ENCODE results near the gene CYP26B1. TPM values are rescaled to one million over a fixed set of nuclear protein-coding genes. Genes with fewer than 3 reads are reported as not detected.

The CYP26B1 gene
- total RNA-seq, 1 experiment from 2014 or later, result 0.20 TPM

DNA sequence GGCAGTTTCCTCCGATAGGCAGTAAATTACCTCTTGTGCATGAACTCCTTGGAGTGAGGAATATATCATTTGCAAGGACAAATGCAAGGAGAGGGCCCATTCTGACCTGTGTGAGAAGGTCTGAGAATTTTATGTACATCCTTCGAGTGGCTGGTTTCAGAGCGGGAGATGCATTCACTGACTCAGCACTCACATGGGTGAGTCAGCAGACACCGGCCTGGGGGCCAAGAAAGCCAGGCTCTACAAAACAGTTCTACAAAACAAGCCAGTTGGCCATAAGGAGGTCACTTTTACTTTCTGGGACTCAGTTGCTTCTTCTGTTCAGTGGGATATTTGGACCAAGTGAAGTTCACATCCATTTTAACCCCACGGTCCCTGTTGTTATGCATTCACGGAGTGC, 35.3 kb downstream of the CYP26B1 start:
- H2AK5ac ChIP-seq (ENCODE audit: insufficient read length, low read length), result no peak overlapping the region
- H2AFZ ChIP-seq (ENCODE audit: low read length), result no peak overlapping the region
- Mint-ChIP-seq H3K27me3 (ENCODE audit: low read depth) (peaks cover 2% of the 10 kb centered on the region), H3K36me3 (ENCODE audit: insufficient read depth in 1 of 3, low read depth in 3 of 3) (peaks cover 2 to 14% (median 2%) of the 10 kb centered on the region in 3 experiments; a peak in 4 of 7 replicates), H3K4me3 (no peak overlapping the region), H3K4me1 (peaks cover 0 to 14% of the 10 kb centered on the region in 2 experiments; a peak in 3 of 4 replicates), H3K27ac (no peak overlapping the region), H3K9me3 (peaks cover 8 to 12% of the 10 kb centered on the region in 2 experiments; a peak in 4 of 5 replicates)
- H3K79me2 ChIP-seq (ENCODE audit: insufficient read depth, low read length), result no peaks in the 10 kb centered on the region
- H3K79me1 ChIP-seq (ENCODE audit: insufficient read depth, low read depth, low read length, poor library complexity, severe bottlenecking), result no peaks in the 10 kb centered on the region
- H4K5ac ChIP-seq (ENCODE audit: insufficient read length, low read depth, low read length), result no peak overlapping the region
- no peak overlapping the region for H2BK12ac ChIP-seq (ENCODE audit: insufficient read length, low read depth, low read length)
- TF ChIP-seq, protein P1, sequence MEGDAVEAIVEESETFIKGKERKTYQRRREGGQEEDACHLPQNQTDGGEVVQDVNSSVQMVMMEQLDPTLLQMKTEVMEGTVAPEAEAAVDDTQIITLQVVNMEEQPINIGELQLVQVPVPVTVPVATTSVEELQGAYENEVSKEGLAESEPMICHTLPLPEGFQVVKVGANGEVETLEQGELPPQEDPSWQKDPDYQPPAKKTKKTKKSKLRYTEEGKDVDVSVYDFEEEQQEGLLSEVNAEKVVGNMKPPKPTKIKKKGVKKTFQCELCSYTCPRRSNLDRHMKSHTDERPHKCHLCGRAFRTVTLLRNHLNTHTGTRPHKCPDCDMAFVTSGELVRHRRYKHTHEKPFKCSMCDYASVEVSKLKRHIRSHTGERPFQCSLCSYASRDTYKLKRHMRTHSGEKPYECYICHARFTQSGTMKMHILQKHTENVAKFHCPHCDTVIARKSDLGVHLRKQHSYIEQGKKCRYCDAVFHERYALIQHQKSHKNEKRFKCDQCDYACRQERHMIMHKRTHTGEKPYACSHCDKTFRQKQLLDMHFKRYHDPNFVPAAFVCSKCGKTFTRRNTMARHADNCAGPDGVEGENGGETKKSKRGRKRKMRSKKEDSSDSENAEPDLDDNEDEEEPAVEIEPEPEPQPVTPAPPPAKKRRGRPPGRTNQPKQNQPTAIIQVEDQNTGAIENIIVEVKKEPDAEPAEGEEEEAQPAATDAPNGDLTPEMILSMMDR (conservative IDR thresholded peaks at IDR 0.05), result no peak
- H2BK5ac ChIP-seq (ENCODE audit: insufficient read length, low read length), result no peak overlapping the region
- WGBS (ENCODE audit: extremely low coverage, insufficient read length, low lambda C conversion rate), result no CpG with 5 or more reads among the region's 6 CpGs
- H2BK15ac ChIP-seq (ENCODE audit: low read depth, low read length), result no peak overlapping the region
- H2BK120ac ChIP-seq (ENCODE audit: low read depth, low read length, poor library complexity, severe bottlenecking), result no peak overlapping the region
- H4K91ac ChIP-seq (ENCODE audit: insufficient read length, low read depth, low read length), result no peak overlapping the region
- H3T11ph ChIP-seq (ENCODE audit: low read length), result no peak overlapping the region
- H3K4me2 ChIP-seq (ENCODE audit: insufficient read depth, insufficient read length, low read length), result no peak overlapping the region
- H3K9ac ChIP-seq (ENCODE audit: extremely low read depth, insufficient read length, low read length), result no peak overlapping the region
- H3K18ac ChIP-seq (ENCODE audit: insufficient read length, low read depth, low read length), result no peak overlapping the region
- H4K8ac ChIP-seq (replicated peaks; ENCODE audit: insufficient read length, low read depth, low read length), result no peak overlapping the region
- H3K9me3 ChIP-seq (ENCODE audit: control insufficient read depth, low read depth, low read length), result no peaks in the 10 kb centered on the region
- no peak overlapping the region for H2BK20ac ChIP-seq (ENCODE audit: low read depth, low read length, poor library complexity, severe bottlenecking)
- H3K23me2 ChIP-seq (ENCODE audit: insufficient read length, low read depth, low read length, poor library complexity, severe bottlenecking), result no peaks in the 10 kb centered on the region
- H3K23ac ChIP-seq (ENCODE audit: insufficient read length, low read depth, low read length), result no peak overlapping the region
- H3K4me1 ChIP-seq (ENCODE audit: insufficient read depth, low read length), result no peaks in the 10 kb centered on the region
- no peak overlapping the region for H3K56ac ChIP-seq (ENCODE audit: insufficient read length, low read depth, low read length)
- H3K27me3 ChIP-seq (ENCODE audit: insufficient read depth, low read length), result no peaks in the 10 kb centered on the region
- no peak for DNase-seq
- no peaks in the 10 kb centered on the region for H4K20me1 ChIP-seq (ENCODE audit: control insufficient read depth, insufficient read depth, insufficient read length)
- H3K27ac ChIP-seq (ENCODE audit: insufficient read length, low read depth, low read length), result no peak overlapping the region
- H3K4ac ChIP-seq (ENCODE audit: low read depth, low read length), result no peak overlapping the region
- H3K14ac ChIP-seq (ENCODE audit: insufficient read depth, low read length), result no peak overlapping the region
